HG02981 (cell line): ENCODE data around the gene ZNF544.
"Not testable (repeated sequence)": the region's sequence is repeated elsewhere in the genome, so short reads cannot be mapped to it uniquely, and the experiment has no call there.

Experiments
- ATAC-seq: cut with Tn5 transposase; IDR thresholded peaks from one replicate; pipeline ENCODE4 v1.9.1; 2021; ENCODE audit warnings: mild to moderate bottlenecking, moderate library complexity; ENCODE audit not compliant: unreplicated experiment

ZNF544 gene

DNA sequence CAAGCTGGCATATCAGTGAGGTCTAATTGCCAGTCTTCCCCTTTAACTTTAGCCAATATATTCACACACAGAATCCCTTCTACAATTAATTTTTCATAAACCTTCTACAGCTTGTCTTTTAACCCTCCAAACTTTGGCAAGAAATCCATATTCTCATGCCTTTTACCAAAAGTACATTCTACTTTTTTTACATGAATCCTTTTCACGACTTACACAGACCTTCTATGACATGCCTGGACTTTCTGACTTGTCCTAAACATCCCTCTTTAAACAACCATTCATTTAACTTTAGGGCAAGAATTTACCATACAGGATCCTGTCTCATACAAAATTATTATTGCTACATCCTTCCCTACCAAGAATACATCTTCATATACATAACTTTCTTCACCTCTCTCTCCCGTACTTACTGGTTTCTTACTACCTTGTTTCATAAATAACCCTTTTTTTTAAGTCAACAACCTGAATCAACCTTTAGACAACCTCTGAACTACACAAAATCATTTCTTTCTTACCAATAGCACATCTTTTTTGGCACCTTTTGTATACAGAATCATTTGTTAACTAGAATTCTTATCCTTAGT lies 23.5 kb downstream of the ZNF544 start:
- no peak for ATAC-seq

GRCh38 chr19:58258259-58258658 lies 29.5 kb downstream of the ZNF544 start:
- not testable (repeated sequence) for ATAC-seq

DNA sequence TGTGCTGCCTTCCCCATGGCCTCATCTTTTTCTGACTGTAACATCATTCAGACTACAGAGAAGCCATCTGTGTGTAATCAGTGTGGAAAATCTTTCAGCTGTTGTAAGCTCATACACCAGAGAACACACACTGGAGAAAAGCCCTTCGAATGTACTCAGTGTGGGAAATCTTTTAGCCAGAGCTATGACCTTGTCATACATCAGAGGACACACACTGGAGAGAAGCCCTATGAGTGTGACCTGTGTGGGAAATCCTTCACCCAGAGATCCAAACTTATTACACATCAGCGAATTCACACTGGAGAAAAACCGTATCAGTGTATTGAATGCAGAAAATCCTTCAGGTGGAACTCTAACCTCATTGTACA lies 32.9 kb downstream of the ZNF544 start:
- ATAC-seq: no peak

- ATAC-seq: no peak
Observed at GRCh38 chr19:58261968-58262921, 33.5 kb downstream of the ZNF544 start.

DNA sequence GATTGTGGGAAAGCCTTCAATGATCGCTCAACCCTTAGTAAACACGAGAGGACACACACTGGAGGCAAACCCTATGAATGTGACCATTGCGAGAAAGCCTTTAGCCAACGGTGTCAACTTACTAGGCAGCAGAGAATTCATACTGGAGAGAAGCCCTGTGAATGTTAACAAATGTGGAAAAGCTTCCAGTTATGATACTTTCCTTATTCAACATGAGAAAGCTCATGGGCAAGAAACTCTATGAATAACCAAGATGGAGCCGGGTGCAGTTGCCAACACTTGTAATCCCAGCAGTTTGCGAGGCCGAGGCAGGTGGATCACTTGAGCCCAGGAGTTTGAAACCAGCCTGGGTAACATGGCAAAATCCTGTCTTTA lies 34.2 kb downstream of the ZNF544 start:
- ATAC-seq: no peak

DNA sequence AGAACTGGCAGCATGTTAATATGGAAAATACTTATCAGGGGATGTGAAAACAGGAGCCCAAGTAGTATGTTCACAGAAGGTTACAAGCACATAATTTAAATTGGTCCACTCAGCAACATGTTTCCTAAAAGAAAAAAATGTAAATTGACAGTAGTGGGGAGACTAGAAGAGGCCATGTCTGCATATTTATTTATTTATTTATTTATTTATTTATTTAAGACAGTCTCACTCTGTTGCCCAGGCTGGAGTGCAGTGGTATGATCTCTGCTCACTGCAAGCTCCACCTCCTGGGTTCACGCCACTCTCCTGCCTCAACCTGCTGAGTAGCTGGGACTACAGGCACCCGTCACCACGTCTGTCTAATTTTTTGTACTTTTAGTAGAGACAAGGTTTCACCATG lies 36.4 kb downstream of the ZNF544 start:
- ATAC-seq: no peak

GRCh38 chr19:58268344-58268743 lies 39.6 kb downstream of the ZNF544 start:
- no peak for ATAC-seq

DNA sequence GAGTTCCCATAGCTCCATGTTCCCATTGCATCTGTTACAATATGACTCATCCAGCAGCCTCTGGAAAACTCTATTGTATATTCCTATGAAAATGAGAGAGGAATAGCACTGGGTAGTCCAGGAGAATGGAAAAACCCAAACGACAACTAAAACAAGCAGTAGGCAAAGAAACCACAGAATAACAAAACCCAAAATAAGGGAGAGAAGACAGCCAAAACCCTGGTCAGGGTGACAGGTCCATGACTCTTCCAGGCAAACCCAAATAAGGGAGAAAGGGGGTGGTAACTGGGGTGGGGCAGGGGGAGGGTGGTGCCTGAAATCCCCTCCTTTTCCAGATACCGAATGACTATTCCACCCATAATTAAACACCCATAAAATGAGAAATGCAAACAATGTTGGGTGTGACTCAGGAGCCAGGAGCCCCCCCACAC lies 46.1 kb downstream of the ZNF544 start:
- ATAC-seq: no peak

- no peak for ATAC-seq
Observed at GRCh38 chr19:58275564-58275963, 46.9 kb downstream of the ZNF544 start.

DNA sequence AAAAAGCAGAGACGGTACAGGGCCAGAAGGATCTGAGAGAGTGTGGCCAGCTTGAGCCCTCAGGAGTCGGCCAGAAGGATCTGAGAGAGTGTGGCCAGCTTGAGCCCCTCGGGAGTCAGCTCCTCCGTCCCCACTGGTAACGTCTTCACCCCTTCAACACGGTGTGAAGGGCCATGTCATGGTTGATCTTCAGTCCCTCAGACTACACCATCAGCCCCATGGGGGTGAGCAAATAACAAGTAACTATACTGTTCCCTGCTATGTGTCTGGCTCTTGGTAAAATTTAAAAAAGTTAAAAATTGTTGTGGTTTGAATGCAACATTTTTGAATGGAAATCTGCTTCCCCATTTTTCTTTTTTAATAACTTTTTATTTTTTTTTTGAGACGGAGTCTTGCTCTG lies 48.5 kb downstream of the ZNF544 start:
- no peak for ATAC-seq

- ATAC-seq: no peak
Observed at GRCh38 chr19:58277748-58278540, 49.2 kb downstream of the ZNF544 start.

- peak; percentile 95 for ATAC-seq
Observed at GRCh38 chr19:58278541-58279041, 49.9 kb downstream of the ZNF544 start, which contains the start of gene ZNF8. Gene ZNF8 (plus strand): TSS chr19:58278955. CDS start chr19:58279082, 127 bp downstream.

DNA sequence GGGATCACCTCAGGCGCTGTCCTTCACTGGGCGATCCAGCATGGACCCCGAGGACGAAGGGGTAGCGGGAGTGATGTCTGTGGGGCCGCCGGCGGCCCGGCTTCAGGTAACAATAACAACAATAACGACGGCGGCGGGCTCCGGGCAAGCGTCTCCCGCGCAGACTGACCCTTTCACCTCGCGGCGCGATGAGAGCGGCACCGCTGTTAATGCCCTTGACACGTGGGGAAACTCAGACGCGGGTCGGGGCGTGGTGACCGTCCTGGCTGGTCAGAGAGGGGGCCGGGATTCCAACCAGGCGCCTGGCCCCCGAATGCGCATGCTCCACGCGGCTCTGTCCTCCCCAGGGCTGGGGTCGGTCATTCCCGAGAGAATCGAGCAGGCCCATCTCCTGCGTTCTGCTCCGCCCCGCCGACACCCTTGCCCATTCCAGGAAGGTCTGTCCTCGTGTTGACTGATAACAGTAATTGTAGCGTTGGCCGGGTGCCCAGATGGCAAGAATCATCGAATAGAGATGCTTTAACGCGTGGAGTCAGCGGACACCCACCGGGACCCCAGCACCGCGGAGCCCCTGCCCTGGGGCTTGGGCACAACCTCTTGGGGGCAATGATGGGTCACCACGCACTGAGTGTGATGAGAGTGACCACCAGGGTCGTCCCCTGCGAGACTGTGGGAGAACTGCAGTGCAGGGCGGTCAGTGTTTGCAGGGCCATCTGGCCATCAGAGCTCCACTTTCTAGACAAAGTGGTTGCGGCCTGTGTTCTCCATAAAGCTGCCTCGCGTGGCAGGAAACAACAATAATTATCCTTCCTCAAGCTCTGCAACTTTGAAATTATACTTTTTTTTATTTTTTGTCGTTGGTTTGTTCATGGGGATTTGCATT lies 50.6 kb downstream of the ZNF544 start:
- ATAC-seq: peak; percentile 3

DNA sequence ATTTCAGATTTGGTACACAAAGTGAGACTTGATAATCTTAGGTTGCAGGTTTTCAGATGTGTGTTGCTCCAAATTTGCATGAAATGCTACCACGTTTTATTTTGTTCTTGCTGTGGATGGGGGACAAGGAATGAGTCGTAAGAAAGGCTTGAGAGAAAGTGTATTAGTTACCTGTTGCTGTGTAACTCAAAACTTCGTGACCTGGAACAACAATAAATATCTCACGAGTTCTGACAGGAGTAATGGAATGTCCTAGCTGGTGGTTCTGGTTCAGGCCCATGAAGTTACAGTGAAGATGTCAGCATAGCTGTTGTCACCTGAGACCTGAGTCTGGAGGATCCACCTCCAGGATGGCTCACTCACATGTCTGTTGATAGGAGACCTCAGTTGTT lies 51.2 kb downstream of the ZNF544 start:
- no peak for ATAC-seq

- ATAC-seq: no peak
Observed at GRCh38 chr19:58284199-58284598, 55.5 kb downstream of the ZNF544 start.

- no peak for ATAC-seq
Observed at GRCh38 chr19:58291943-58292342, 63.2 kb downstream of the ZNF544 start.

- no peak for ATAC-seq
Observed at GRCh38 chr19:58294743-58295374, 66.1 kb downstream of the ZNF544 start.

GRCh38 chr19:58296104-58296503 lies 67.4 kb downstream of the ZNF544 start:
- no peak for ATAC-seq

DNA sequence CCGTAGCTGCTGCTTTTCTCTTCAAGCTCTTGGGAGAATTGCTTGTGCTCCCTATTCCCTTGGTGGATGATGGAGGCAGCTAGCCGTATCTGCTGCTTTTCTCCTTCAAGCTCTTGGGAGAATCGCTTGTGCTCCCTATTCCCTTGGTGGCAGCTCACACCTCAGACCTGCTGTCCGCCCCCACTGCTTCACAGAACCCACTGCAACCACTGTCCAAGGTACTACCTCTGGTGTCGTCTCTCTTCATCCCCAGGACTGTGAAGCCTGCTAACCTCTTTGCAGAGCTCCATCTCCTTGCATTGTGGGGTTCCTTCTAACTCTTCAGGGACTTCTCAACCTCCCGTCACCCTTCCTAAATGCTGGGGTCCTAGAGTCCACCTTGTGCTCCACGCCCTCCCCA lies 71.9 kb downstream of the ZNF544 start:
- ATAC-seq: no peak

- no peak for ATAC-seq
Observed at GRCh38 chr19:58304255-58304654, 75.5 kb downstream of the ZNF544 start.
